GM19238 (cell line): ENCODE results near the gene C2orf49.

Experiments used
- DNase-seq: peaks from one replicate; pipeline ENCODE4 v3.0.0; 2011; ENCODE audit warnings: low spot score; ENCODE audit not compliant: insufficient read length

The C2orf49 gene

GRCh38 chr2:105361102-105361889, 24.0 kb downstream of the C2orf49 start:
- DNase-seq = no peak

DNA sequence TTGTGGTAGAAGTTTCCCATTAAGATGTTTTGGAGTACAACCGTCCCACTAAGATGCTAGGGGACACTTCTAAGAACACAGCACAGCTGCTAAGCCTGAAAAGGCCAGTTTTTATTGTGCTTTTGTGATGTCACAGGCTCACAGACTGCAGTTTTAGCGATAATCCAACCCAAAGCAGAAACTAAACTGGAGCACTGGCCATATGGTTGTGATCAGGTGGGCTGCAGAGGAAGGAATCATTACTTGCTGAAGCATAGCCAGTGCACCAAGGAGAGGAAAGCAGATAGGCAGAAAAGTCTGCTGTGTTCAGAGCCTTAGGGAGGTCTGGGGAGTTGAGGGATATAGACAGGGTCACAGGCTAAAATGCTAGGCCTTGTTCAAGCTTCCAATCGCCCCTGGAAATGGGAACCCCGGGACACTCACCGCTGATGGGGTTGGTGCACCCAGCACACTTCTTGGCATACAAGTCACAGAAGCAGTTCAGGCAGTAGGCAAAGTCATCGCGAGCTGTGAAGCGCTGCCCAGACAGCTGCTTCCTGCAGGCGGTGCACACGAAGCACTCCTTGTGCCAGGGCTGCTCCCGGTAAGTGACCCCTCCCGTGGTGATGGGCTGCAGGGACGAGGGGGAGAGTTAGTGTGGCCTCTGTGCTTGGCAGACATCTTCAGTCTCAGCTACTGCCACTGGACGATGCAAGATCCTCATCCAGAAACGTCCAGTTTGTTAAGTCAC, 25.7 kb downstream of the C2orf49 start:
- DNase-seq = no peak

GRCh38 chr2:105364436-105365139, 27.2 kb downstream of the C2orf49 start:
- no peak for DNase-seq

- DNase-seq = no peak
These were observed 27.9 kb downstream of the C2orf49 start for GRCh38 chr2:105365206-105365605.

DNA sequence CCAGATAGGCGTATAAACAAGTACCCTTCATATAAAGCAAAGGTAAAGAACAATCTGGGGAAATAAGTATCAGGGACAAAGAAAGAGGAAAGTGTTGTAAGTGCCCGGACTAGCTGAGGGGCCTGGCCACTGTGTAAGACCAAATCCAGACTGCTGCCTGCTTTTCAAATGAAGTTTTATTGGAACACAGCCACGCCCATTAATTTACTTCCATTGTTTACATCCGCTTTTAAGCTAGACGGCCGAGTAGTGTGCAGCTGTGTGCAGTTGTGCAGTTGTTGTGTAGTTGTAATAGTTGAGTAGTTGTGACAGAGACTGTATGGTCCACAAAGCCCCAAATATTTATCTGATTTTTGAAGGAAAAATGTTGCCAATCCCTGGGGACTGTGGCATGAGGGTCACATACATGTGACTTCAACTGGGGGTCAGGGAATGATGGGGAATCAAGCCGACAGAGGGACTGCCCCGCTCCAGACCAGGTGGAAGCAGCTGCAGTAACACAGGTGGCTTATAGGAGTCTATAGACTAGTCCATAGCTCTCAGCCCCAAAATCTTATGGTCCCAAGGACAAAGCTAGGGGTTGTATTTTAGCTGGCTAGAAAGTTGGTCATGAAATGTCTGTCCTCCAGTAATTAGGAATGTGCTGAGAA, 31.5 kb downstream of the C2orf49 start:
- DNase-seq = no peak

DNA sequence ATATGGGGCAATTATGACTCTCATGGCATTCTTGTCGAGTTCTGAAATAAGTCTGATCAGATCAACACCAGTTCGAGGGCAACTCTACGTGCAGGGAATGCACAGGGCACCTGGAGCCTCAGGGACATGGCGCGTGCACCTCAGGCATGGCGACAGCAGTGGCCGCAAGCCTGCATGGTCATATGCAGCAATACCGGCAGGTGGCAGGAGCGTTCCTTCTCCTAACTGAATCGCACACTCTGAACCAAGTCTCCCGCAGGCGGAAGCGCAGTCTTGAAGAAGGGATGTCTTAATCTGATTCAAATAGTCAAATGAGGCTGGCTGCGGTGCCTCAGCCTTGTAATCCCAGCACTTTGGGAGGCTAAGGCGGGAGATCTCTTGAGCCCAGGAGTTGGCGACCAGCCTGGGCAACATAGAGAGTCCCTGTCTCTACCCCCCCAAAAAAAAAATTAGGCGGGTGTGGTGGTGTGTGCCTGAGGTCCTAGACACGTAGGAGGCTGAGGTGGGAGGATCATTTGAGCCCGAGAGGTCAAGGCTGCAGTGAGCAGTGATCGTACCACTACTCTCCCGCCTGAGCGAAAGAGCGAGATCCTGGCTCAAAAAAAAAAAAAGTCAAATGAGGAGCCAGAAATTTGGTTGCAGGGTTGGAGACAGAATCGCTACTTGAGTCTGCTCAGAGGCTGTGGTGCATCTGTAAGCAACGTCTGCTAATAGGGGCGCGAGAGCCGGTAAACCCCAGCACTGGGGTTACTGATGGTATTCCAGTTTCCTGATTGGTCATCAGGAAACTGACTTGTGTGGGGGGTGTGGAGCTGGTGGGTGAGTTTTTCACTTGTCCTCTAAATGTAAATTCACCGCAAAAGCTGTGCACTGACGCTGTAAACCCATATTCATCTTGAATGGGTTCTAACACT, 32.7 kb downstream of the C2orf49 start:
- peak; percentile 48 for DNase-seq

- no peak for DNase-seq
These were observed 33.8 kb downstream of the C2orf49 start for GRCh38 chr2:105371156-105371555.

DNA sequence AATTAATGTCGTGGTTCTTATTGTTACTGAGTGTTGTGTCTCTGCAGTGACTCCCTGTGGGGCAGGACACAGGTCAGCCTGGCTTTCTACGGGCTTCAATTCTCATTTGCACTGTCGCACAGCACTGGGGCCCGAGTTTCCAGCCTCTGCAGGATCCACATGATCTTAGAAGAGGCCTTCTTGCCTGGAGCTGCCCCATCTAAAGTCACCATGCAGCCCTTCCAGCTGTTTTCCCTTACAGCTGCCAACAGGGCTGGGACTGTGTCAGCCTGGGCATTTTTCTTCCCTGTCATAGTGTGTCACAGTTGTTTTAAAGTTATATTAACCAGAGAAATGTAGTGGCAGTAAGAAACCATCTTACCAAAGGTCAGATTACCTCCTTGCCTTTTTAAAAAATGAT, 34.5 kb downstream of the C2orf49 start:
- no peak for DNase-seq

DNA sequence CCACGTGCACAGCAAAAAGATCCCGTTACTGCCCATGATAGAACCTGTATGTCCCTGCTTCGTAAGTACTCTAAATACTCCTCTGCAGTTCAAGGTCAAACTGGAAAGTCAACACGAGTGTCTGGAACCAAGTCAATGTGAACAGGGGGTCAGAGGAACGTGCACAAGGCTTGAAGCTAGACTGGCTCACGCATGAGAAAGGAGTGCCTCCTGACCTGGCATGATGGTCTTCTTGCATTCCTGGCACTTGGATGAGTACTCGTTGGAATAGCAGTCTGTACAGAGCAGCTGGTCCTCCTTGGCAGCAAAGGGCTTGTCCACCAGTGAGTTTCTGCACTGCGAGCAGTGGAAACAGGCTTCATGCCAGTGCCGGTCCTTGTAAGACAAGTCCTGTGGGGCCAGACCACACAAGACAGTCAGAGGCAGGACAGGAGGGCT, 36.0 kb downstream of the C2orf49 start:
- DNase-seq = no peak

DNA sequence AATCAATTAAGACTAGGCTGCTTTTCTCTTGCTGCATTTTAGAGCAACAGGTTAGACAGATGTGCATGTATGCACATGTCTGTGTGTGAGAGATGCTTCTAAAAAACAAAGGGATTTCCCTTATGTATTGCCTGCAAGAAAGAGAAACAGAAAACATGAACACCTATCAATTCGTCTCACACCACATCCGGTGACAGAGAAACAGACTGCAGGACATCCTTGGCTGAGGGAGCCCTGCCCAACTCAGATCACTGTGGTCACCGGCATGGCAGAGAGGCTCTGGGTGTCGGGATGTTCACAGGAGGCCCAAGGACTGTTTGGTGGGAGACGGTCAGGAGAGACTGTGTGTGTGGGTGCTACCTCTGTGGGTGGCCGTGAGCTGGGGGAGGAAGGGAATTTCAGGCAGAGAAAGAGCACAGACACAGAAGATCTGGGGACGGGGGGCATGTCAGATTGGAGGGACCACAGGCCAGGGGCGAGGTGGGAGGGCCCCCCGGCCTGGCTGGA, 36.6 kb downstream of the C2orf49 start:
- DNase-seq = peak; percentile 32

DNA sequence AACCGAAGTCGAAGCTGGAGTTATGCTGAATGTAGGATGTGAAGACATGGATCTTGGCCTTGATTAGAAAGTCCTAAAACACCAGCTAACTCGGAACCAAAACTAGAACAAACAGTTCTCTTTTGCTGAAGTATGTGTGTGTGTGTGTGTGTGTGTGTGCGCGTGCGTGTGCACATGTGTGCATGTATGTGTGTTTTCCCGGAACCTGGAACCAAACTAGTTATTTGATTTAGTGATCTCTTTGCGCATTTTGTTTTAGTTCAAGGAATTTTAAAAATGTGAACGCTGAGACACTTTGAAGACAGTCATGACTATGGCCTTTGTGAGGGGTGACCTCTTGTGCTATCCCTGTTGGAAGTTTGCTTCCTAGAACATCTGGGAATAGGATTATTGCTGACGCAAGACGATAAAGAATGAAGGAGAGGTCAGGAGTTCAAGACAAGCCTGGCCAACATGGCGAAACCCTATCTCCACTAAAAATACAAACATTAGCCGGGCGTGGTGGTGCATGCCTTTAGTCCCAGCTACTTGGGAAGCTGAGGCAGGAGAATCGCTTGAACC, 37.7 kb downstream of the C2orf49 start:
- no peak for DNase-seq

DNA sequence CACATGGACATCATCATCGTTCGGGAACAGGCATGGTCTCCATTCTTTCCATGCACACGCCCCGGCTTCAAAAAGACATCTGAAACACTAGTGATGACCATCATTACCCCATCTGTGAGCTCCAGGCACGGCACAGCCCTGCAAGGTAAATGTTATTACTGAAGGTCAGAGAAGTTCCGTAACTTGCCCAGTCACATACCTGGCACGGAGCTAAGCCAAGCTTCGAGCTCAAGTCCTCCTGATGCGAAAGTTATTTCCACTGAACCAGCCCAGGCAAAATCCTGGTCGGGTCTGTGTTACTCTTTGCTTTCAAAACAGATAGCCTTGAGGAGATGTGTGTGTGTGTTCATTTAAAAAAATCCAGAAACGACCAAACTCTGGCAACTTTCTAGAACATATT, 38.7 kb downstream of the C2orf49 start:
- DNase-seq = no peak

GRCh38 chr2:105376789-105377240, 39.5 kb downstream of the C2orf49 start:
- no peak for DNase-seq

DNA sequence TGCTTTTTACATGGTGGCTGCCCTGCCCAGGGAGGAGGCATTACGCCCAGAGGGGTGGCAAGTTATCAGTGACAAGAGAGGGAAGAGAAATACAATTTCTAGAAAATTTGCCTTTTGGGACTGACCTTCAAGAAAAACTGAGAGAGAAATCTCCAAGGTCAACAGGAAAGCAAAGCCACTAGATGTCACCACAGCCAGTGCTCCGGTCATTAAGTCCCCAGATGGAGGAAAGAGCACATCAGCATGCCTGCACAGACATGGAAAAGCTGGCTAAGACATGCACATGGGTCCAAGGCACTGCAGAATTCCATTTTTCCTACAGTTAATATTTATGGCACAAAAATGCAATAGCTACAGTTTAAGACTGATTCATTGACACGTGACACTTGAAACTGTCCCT, 40.5 kb downstream of the C2orf49 start:
- no peak for DNase-seq

- no peak for DNase-seq
These were observed 41.0 kb downstream of the C2orf49 start for GRCh38 chr2:105378276-105378840.

DNA sequence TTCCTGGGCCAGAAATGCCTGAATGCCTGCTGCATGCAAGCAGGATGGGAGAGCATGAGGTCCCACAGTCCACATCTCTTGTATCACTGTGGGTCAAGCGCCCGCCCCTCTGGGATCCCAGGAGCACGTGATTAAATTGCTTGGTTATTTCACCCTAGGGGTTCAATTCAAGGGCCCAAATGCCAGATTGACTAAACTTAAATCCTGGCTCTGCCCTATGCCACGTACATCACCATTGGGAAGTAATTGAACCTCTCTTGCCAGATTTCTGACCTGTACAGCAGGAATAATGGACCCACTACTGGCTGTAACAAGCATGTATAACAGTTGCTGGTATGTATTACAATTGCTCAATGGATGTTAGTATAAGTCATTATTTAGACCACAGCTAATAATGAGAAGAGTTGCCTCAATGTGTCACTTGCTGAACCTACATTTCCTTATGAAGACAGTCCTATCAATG, 41.6 kb downstream of the C2orf49 start:
- no peak for DNase-seq

DNA sequence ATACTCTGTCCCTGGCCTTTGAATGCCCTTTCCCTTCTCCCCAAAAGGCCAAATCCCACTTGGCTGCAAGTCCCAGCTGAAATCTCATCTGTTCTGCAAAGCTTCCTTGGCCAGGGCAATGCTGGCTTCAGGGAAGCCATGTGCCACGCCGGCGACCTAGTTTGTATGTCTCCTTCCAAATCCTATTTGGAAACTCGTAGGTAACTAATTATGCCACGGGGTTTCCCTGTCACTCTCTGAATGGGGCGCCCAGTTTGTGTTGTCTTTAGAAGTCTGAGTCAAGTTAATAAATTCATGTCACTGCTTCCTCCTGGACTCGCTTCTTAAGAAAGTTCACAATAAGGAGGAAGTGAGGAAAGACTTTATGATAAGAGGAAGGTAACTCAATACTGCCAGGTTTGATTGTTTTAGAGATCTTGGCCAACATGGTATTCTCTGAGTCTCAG, 42.4 kb downstream of the C2orf49 start:
- no peak for DNase-seq

GRCh38 chr2:105380432-105381100, 43.2 kb downstream of the C2orf49 start:
- no peak for DNase-seq

- DNase-seq = no peak
These were observed 43.8 kb downstream of the C2orf49 start for GRCh38 chr2:105381101-105381668.
